GM21423 (cell line): ENCODE measurements around the gene SCAP.
"Not testable (repeated sequence)": the region's sequence is repeated elsewhere in the genome, so short reads cannot be mapped to it uniquely, and the experiment has no call there.

ENCODE experiments used
- ATAC-seq: cut with Tn5 transposase; IDR thresholded peaks from one replicate; pipeline ENCODE4 v1.9.1; 2021; ENCODE audit warnings: mild to moderate bottlenecking, moderate library complexity; ENCODE audit not compliant: unreplicated experiment

The SCAP gene

DNA sequence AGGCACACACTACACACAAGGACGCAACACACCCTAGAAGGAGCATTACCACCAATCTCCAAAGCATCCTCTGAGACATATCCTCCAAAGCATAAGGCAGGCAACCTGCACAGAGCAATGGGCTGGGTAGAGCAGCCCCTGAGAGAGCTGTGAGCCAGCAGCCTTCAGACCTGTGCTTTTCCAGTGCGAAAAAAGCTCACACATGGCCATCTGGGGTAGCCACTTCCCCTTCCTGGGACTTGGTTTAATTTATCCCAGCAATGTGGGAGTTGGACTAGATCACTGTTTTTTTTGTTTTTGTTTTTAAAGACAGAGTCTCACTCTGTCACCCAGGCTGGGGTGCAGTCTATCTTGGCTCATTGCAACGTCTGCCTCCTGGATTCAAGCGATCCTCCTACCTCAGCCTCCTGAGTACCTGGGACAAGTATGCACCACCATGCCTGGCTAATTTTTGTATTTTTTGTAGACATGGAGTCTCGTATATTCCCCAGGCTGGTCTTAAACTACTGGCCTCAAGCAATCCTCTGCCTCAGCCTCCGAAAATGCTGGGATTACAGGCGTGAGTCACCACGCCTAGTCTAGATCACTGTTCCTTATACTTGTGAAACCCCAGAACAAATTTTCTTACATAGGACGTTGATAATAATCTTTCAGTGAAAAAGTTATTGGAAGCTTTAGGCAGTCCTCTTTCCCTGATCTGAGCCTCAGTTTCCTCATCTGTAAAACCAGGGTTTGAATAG lies 76.0 kb downstream of the SCAP start:
- ATAC-seq = no peak

- no peak for ATAC-seq
These were observed 76.7 kb downstream of the SCAP start for GRCh38 chr3:47399016-47399415.

- no peak for ATAC-seq
These were observed 77.5 kb downstream of the SCAP start for GRCh38 chr3:47398228-47398627.

DNA sequence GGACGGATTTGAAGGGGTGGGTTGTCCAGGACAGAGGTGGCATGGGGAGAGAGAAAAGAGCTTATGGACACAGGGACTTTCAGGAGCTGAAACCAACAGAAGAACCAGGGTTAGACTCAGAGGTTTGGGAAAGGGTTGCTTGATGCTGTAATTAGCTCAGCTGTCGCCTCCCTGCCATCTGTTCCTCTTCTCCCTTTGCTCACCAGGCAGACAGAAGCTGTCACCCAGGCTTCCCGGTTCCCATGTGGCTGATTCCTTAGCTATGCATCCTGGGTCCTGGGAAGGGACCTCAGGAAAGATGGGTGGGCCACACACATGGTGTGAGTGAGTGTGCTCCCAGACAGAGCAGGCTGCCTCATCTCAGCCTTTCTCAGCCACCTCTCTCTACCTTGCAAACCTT lies 80.9 kb downstream of the SCAP start:
- ATAC-seq = no peak

- ATAC-seq = no peak
These were observed 81.4 kb downstream of the SCAP start for GRCh38 chr3:47394140-47394870.

DNA sequence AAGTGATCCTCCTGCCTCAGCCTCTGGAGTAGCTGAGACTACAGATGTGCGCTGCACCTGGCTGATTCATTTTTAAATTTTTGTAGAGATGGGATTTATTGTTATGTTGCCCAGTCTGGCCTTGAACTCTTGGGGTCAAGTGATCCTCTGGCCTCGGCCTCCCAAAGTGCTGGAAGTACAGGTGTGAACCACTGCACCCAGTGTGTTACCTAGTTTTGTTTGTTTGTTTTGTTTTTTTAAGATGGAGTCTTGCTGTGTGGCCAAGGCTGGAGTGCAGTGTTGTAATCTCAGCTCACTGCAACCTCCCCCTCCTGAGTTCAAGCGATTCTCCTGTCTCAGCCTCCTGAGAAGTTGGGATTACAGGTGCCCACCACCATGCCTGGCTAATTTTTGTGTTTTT lies 82.8 kb downstream of the SCAP start:
- no peak for ATAC-seq

DNA sequence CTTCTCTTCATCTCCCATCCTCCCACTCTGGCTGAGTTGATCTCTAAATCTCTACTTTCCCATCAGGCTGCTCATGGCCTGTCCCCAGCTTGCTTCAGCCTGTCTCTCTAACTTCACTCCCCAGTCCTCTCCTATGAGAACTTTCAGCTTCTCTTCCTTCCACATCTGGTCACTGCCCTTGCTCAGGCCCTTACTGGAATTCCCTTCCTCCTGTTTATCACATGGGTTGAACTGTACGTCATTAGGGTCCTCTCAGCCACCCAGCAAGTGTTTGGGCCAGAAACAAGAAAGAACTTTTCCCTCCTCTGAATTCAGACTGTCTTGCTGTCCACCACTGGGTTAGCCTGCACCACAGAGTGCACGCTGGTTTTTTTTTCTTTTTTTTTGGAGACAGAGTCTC lies 89.9 kb downstream of the SCAP start:
- no peak for ATAC-seq

GRCh38 chr3:47385007-47385406 lies 90.7 kb downstream of the SCAP start:
- ATAC-seq = no peak

DNA sequence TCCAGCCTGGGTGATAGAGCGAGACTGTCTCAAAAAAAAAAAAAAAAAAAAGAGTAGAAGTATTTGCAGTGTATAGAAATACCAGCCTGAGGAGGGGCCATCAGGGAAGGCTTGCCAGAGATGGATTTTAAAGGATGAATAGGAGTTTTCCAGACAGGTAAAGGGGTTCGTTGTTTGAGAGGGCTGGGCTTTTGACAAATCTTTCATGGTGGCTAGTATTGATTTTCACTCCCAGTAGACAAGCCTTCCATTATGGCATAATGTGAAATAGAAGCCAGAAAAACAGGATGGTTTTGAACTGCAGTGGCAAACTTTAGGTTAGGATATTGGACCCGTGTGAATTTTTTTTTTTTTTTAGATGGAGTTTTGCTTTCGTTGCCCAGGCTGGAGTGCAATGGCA lies 91.3 kb downstream of the SCAP start:
- no peak for ATAC-seq

- ATAC-seq = peak; percentile 51
These were observed 94.2 kb downstream of the SCAP start for GRCh38 chr3:47381317-47382157.

GRCh38 chr3:47380601-47381316 lies 95.0 kb downstream of the SCAP start, which contains the start of gene PTPN23:
Gene PTPN23 (plus strand): TSS chr3:47381021. CDS start chr3:47381097, 76 bp downstream.
- ATAC-seq = peak; percentile 79

GRCh38 chr3:47380026-47380600 lies 95.6 kb downstream of the SCAP start:
- ATAC-seq = peak; percentile 6

DNA sequence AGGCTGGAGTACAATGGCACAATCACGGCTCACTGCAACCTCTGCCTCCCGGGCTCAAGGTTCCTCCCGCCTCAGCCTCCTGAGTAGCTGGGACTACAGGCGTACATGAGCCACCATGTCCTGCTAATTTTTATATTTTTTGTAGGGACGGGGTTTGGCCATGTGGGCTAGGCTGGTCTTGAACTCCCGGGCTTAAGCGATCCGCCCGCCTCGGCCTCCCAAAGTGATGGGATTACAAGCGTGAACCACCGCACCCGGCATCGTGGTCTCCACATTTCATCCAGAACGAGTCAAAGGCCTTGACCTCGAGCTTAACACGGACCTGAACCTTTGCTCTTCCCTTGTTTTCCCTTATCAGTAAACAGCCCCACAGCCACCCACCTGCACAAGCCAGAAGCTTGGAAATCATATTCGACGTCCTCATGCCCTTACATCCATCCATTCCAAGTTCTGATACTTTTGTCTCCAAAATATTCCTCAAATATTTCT lies 96.3 kb downstream of the SCAP start:
- ATAC-seq = no peak

GRCh38 chr3:47378869-47379268 lies 96.9 kb downstream of the SCAP start:
- ATAC-seq = no peak

- no peak for ATAC-seq
These were observed 98.6 kb downstream of the SCAP start for GRCh38 chr3:47377186-47377585.

- ATAC-seq = no peak
These were observed 99.3 kb downstream of the SCAP start for GRCh38 chr3:47376393-47376792.

DNA sequence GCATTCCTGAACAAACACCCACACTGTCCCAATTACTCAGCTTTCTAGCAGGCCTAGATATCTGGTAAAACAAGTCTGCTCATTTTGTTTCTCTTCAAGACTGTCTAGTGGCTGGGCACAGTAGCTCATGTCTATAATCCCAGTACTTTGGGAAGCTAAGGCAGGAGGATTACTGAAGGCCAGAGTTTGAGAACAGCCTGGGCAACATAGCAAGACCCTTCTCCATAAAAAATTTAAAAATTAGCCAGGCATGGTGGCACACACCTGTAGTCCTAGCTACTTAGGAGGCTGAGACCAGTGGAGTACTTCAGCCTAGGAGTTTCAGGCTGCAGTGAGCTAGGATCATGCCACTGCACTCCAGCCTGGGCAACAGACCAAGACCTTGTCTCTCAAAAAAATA lies 101.2 kb downstream of the SCAP start:
- ATAC-seq = no peak

- ATAC-seq = no peak
These were observed 104.6 kb downstream of the SCAP start for GRCh38 chr3:47370887-47371697.

DNA sequence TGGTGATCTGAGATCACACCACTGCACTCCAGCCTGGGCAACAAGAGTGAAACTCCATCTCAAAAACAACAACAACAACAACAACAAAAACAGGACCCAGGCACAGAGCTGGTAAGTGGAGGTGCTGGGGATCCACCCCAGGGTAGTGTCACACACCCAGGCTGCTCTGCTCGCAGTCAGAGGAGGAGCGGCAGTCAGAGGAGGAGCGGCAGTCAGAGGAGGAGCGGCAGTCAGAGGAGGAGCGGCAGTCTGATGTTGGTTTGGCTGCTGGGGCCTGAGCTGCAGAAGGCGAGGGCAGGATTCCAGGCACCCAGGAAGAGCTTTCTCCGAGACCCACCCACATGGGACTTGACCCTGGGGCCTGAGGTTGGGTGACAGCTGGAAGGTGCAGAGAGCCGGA lies 105.7 kb downstream of the SCAP start:
- not testable (repeated sequence) for ATAC-seq
